WTC11 (cell line): Measurements from ENCODE around the gene TSHZ3. TPM values are rescaled to one million over a fixed set of nuclear protein-coding genes. Genes with fewer than 3 reads are reported as not detected.

Source experiments
- ATAC-seq: fragments of 200-7000 bp; cut with Tn5 transposase; 2 replicates; pipeline ENCODE4 v1.10.0; 2021; ENCODE audit warnings: mild to moderate bottlenecking, moderate library complexity
- CTCF ChIA-PET: fragments of 300-600 bp; sonication (Branson Sonifier 250); formaldehyde crosslinking; loops from one replicate; lab custom pipeline; 2021; ENCODE audit warnings: antibody characterized with exemption; lab: Charles Lee
- POLR2A ChIA-PET: fragments of 350-600 bp; sonication (Branson Sonifier 250); formaldehyde crosslinking; loops from one replicate; lab custom pipeline; 2021; ENCODE audit warnings: antibody characterized with exemption; lab: Charles Lee
- DNase-seq: peaks from one replicate; pipeline ENCODE4 v3.0.0; 2021; ENCODE audit warnings: low spot score
- H3K27ac Mint-ChIP-seq: 2 replicates; pipeline ENCODE4 v1.8.0; 2021; ENCODE audit warnings: mixed read lengths
- H3K27me3 Mint-ChIP-seq: 2 replicates; pipeline ENCODE4 v1.8.0; 2021; ENCODE audit warnings: low read depth, mild to moderate bottlenecking, moderate library complexity, mixed read lengths
- H3K36me3 Mint-ChIP-seq: 2 replicates; pipeline ENCODE4 v1.8.0; 2021; ENCODE audit warnings: mixed read lengths
- H3K4me1 Mint-ChIP-seq: 2 replicates; pipeline ENCODE4 v1.8.0; 2022; ENCODE audit warnings: mixed read lengths
- H3K4me3 Mint-ChIP-seq: 2 replicates; pipeline ENCODE4 v1.8.0; 2021; ENCODE audit warnings: mild to moderate bottlenecking, moderate library complexity, mixed read lengths
- H3K9me3 Mint-ChIP-seq: 2 replicates; pipeline ENCODE4 v1.8.0; 2021; ENCODE audit warnings: mixed read lengths
- ATF1 ChIP-seq: sonication (generic); formaldehyde crosslinking; IDR thresholded peaks from 2 replicates; pipeline ENCODE4 v1.8.1; 2023; ENCODE audit warnings: mild to moderate bottlenecking, moderate library complexity, missing genetic modification reagents
- CREB1 ChIP-seq: sonication (generic); formaldehyde crosslinking; IDR thresholded peaks from 2 replicates; pipeline ENCODE4 v1.8.0; 2023; ENCODE audit warnings: mild to moderate bottlenecking, missing genetic modification reagents
- ESRRA ChIP-seq: sonication (generic); formaldehyde crosslinking; IDR thresholded peaks from 2 replicates; pipeline ENCODE4 v1.8.1; 2022; ENCODE audit warnings: mild to moderate bottlenecking, missing genetic modification reagents, borderline replicate concordance
- FOXP1 ChIP-seq: sonication (generic); formaldehyde crosslinking; IDR thresholded peaks from 2 replicates; pipeline ENCODE4 v1.8.0; 2022; ENCODE audit warnings: missing genetic modification reagents, mild to moderate bottlenecking, moderate library complexity, borderline replicate concordance
- GRHL2 ChIP-seq: fragments of 250-450 bp; sonication (Bioruptor Pico); IDR thresholded peaks from 2 replicates; pipeline ENCODE4 v1.8.0; 2022; ENCODE audit warnings: mild to moderate bottlenecking, moderate library complexity; ENCODE audit not compliant: insufficient replicate concordance, severe bottlenecking
- MXD4 ChIP-seq: fragments of 250-450 bp; sonication (Bioruptor Pico); IDR thresholded peaks from 2 replicates; pipeline ENCODE4 v1.8.0; 2021; ENCODE audit warnings: mild to moderate bottlenecking, moderate library complexity, borderline replicate concordance
- MYBL2 ChIP-seq: sonication (generic); formaldehyde crosslinking; IDR thresholded peaks from 2 replicates; pipeline ENCODE4 v1.8.1; 2023; ENCODE audit warnings: mild to moderate bottlenecking, moderate library complexity, missing genetic modification reagents
- SOX15 ChIP-seq: fragments of 250-450 bp; sonication (Bioruptor Pico); IDR thresholded peaks from 2 replicates; pipeline ENCODE4 v1.9.0; 2021; ENCODE audit warnings: mild to moderate bottlenecking
- ZNF317 ChIP-seq: sonication (generic); formaldehyde crosslinking; IDR thresholded peaks from 2 replicates; pipeline ENCODE4 v1.8.1; 2023; ENCODE audit warnings: low read depth, mild to moderate bottlenecking, moderate library complexity, missing genetic modification reagents, borderline replicate concordance
- total RNA-seq: library from RNA; stranded (reverse); gene quantifications from 3 replicates; pipeline ENCODE4 v1.2.3, GENCODE V29; 2021
- TF ChIP-seq, protein P1 (sequence below): sonication (generic); formaldehyde crosslinking; IDR thresholded peaks from 2 replicates; pipeline ENCODE4 v1.8.1; 2023; ENCODE audit warnings: mild to moderate bottlenecking, missing genetic modification reagents
- TF ChIP-seq, protein P2 (sequence below): sonication (generic); formaldehyde crosslinking; IDR thresholded peaks from 2 replicates; pipeline ENCODE4 v1.8.1; 2023; ENCODE audit warnings: mild to moderate bottlenecking, missing genetic modification reagents, moderate library complexity
- TF ChIP-seq, protein P3 (sequence below): sonication (generic); formaldehyde crosslinking; IDR thresholded peaks from 2 replicates; pipeline ENCODE4 v1.8.0; 2022; ENCODE audit warnings: mild to moderate bottlenecking, missing genetic modification reagents
- TF ChIP-seq, protein P4 (sequence below): sonication (generic); formaldehyde crosslinking; IDR thresholded peaks from 2 replicates; pipeline ENCODE4 v1.8.1; 2022; ENCODE audit warnings: mild to moderate bottlenecking, missing genetic modification reagents, moderate library complexity, borderline replicate concordance
- TF ChIP-seq, protein P5 (sequence below): sonication (generic); formaldehyde crosslinking; IDR thresholded peaks from 2 replicates; pipeline ENCODE4 v1.8.0; 2022; ENCODE audit warnings: mild to moderate bottlenecking, missing genetic modification reagents
- TF ChIP-seq, protein P6 (sequence below): fragments of 250-450 bp; sonication (Bioruptor Pico); conservative IDR thresholded peaks from 2 replicates; pipeline ENCODE4 v1.9.0; 2021; ENCODE audit warnings: mild to moderate bottlenecking

The TSHZ3 gene
- total RNA-seq, 1 experiment from 2014 or later, result 21.4 TPM

DNA sequence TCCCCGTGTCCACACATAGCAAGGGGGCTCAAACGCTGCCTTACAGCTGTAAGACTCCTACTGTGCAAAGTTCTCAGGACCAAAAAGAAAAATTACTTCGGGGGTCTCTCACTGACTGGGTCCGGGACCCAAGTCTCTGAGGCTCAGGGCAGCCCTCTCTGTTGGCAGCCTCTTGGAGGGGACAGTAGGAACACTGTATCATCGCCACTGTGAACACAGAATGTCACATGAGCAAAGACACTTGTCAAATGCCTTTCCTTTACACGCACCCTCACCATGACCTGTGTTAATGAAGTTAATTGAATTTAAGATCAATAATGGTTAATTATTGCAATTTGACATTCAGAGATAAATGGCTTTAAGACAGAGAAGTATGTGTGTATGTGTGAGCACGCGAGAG lies 49.6 kb downstream of the TSHZ3 start (continued):
- TF ChIP-seq, protein P1, sequence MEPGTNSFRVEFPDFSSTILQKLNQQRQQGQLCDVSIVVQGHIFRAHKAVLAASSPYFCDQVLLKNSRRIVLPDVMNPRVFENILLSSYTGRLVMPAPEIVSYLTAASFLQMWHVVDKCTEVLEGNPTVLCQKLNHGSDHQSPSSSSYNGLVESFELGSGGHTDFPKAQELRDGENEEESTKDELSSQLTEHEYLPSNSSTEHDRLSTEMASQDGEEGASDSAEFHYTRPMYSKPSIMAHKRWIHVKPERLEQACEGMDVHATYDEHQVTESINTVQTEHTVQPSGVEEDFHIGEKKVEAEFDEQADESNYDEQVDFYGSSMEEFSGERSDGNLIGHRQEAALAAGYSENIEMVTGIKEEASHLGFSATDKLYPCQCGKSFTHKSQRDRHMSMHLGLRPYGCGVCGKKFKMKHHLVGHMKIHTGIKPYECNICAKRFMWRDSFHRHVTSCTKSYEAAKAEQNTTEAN (CRISPR knock-in tag), result no peak
- TF ChIP-seq, all 79 proteins: peak for 0

DNA sequence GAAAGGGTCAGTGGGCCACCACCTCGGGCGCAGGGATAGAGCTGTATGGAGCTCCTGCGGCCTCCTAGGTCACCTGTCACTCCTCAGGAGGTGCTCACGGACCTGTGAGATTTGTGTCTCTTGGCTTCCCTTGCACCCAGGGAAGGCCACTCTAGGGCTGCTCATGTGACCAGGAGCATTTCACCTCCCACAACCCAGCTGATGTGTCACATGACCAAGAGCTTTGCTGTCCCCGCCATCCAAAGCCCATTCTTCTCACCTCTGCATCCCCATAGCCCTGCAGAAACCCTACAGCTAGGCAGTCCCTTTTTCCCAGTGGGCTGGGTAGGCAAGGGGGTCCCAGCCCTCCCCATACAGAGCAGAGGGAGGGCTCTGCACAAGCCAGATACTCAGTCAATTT lies 51.2 kb downstream of the TSHZ3 start:
- H3K4me1 Mint-ChIP-seq, result no peaks in the 10 kb centered on the region; the same call in 1 of the 2 replicates
- ATAC-seq (no peak), DNase-seq (no peak)
- H3K27ac Mint-ChIP-seq, result no peak overlapping the region
- H3K36me3 Mint-ChIP-seq, result peaks cover 11% of the 10 kb centered on the region
- no peak for TF ChIP-seq SOX15
- TF ChIP-seq, protein P2, sequence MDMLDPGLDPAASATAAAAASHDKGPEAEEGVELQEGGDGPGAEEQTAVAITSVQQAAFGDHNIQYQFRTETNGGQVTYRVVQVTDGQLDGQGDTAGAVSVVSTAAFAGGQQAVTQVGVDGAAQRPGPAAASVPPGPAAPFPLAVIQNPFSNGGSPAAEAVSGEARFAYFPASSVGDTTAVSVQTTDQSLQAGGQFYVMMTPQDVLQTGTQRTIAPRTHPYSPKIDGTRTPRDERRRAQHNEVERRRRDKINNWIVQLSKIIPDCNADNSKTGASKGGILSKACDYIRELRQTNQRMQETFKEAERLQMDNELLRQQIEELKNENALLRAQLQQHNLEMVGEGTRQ (CRISPR knock-in tag), result peak; percentile 65
- POLR2A ChIA-PET, result no interaction called here
- H3K4me3 Mint-ChIP-seq, result no peak overlapping the region
- CTCF ChIA-PET, result interaction anchor here (1.2 kb wide), 1 partner anchor 48 kb away, joined by 3 read pairs; no protein-coding TSS in a partner anchor
- H3K9me3 Mint-ChIP-seq, result peaks cover 9% of the 10 kb centered on the region
- H3K27me3 Mint-ChIP-seq, result no peaks in the 10 kb centered on the region

DNA sequence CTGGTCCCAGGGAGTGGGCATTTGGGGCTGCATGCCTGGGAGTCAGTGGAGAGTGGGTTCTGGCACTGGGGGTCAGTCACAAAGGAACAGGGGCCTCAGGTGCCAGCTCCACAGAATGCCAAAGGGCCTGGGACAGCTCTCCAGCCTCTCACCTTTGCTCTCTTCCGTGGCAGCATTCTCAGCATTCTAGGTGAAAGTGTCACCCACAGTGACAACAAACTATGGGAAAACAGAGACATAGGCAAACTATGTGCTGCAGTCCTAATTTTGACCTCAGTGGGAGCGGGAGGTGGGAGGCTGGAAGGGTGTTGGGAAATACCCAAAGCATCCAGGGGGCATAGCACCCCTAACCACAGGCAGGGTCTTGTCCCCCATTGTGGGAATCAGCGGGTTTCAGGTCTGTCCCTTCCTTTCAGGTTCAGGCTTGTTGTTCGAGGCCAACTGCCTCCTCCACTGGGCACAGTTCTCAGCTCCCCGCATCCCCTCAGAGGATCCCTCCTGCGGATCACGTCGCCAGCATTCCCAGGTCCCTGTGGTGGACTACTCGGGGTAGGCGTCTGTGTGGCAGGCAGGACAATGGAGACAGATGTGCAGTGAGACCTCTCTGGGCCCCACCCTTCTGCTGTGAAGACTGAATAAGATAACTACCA lies 52.4 kb downstream of the TSHZ3 start:
- H3K4me3 Mint-ChIP-seq, result no peak overlapping the region
- ChIA-PET POLR2A (interaction anchor here (0.7 kb wide), 1 partner anchor 18 kb away, joined by 4 read pairs; no protein-coding TSS in a partner anchor), CTCF (interaction anchor here (1.2 kb wide), 1 partner anchor 47 kb away, joined by 3 read pairs; no protein-coding TSS in a partner anchor)
- no peak for DNase-seq
- no peak for ATAC-seq
- no peak for TF ChIP-seq CREB1 (CRISPR knock-in tag)
- TF ChIP-seq, protein P3, sequence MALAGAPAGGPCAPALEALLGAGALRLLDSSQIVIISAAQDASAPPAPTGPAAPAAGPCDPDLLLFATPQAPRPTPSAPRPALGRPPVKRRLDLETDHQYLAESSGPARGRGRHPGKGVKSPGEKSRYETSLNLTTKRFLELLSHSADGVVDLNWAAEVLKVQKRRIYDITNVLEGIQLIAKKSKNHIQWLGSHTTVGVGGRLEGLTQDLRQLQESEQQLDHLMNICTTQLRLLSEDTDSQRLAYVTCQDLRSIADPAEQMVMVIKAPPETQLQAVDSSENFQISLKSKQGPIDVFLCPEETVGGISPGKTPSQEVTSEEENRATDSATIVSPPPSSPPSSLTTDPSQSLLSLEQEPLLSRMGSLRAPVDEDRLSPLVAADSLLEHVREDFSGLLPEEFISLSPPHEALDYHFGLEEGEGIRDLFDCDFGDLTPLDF (CRISPR knock-in tag), result no peak
- no peak for TF ChIP-seq GRHL2
- no peak for TF ChIP-seq SOX15
- no peak for TF ChIP-seq MXD4 (CRISPR knock-in tag)
- TF ChIP-seq ZNF317 (CRISPR knock-in tag), result no peak
- no peak for TF ChIP-seq ATF1
- TF ChIP-seq FOXP1 (CRISPR knock-in tag), result no peak
- no peak for TF ChIP-seq ESRRA (CRISPR knock-in tag)
- TF ChIP-seq, protein P4, sequence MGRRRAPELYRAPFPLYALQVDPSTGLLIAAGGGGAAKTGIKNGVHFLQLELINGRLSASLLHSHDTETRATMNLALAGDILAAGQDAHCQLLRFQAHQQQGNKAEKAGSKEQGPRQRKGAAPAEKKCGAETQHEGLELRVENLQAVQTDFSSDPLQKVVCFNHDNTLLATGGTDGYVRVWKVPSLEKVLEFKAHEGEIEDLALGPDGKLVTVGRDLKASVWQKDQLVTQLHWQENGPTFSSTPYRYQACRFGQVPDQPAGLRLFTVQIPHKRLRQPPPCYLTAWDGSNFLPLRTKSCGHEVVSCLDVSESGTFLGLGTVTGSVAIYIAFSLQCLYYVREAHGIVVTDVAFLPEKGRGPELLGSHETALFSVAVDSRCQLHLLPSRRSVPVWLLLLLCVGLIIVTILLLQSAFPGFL (CRISPR knock-in tag), result no peak
- TF ChIP-seq, protein P5, sequence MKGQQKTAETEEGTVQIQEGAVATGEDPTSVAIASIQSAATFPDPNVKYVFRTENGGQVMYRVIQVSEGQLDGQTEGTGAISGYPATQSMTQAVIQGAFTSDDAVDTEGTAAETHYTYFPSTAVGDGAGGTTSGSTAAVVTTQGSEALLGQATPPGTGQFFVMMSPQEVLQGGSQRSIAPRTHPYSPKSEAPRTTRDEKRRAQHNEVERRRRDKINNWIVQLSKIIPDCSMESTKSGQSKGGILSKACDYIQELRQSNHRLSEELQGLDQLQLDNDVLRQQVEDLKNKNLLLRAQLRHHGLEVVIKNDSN (CRISPR knock-in tag), result no peak
- TF ChIP-seq, protein P6, sequence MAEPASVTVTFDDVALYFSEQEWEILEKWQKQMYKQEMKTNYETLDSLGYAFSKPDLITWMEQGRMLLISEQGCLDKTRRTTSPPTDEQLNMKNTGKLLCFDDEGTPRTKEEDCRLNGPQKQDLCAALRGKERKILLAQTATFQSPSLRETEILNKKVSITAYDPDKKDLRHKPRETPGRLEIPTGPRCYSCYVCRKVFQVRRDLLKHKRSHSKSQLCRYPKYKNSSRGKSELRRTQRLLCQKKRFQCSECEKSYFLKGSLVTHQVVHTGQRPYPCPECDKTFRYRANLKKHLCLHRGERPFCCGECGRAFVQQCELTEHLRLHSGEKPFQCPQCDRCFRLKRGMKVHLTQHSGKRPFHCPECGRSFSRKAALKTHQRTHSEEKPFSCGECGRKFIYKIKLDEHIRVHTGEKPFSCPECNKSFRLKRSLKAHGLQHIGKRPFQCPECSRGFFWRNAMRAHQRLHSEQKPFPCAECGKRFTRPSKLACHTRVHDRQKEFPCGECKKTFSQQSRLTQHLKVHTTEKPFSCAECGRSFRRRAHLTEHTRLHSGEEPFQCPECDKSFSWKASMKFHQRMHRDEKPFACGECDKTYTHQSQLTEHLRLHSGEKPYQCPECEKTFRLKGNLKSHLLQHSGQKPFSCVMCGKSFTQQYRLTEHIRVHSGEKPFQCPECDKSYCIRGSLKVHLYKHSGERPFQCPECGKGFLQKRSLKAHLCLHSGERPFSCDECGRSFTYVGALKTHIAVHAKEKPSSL (CRISPR knock-in tag), result no peak
- TF ChIP-seq MYBL2, result no peak
- no peaks in the 10 kb centered on the region for H3K27me3 Mint-ChIP-seq
- no peaks in the 10 kb centered on the region; the same call in 1 of the 2 replicates for H3K4me1 Mint-ChIP-seq
- peaks cover 18% of the 10 kb centered on the region for H3K9me3 Mint-ChIP-seq
- peaks cover 17% of the 10 kb centered on the region for H3K36me3 Mint-ChIP-seq
- no peak overlapping the region for H3K27ac Mint-ChIP-seq
